LNCaP clone FGC (cell line): Measurements from ENCODE around the gene TAF7.

ENCODE experiments used
- DNase-seq: peaks from one replicate; pipeline ENCODE4 v3.0.0-alpha.2; 2011; ENCODE audit warnings: low read depth
- H3K4me3 ChIP-seq: 2 replicates; pipeline ENCODE4 v1.5.1; 2011; ENCODE audit warnings: mild to moderate bottlenecking, low read depth, low read length, control low read depth
- CTCF ChIP-seq: IDR thresholded peaks from 2 replicates; pipeline ENCODE4 v1.5.1; 2012; ENCODE audit warnings: mild to moderate bottlenecking; ENCODE audit not compliant: control insufficient read depth, insufficient read depth; ENCODE audit errors: extremely low read depth

TAF7 gene

GRCh38 chr5:141313711-141314110 is 6.9 kb downstream of the TAF7 start:
- no peak overlapping the region for H3K4me3 ChIP-seq
- TF ChIP-seq CTCF: no peak
- no peak for DNase-seq

- H3K4me3 ChIP-seq: no peak overlapping the region
These were observed 14.0 kb downstream of the TAF7 start for GRCh38 chr5:141306630-141307029.

GRCh38 chr5:141303756-141304155 is 16.8 kb downstream of the TAF7 start, which contains the start of gene SLC25A2:
Gene SLC25A2 (minus strand): TSS chr5:141304049. CDS start chr5:141303865, 184 bp downstream.
- H3K4me3 ChIP-seq: no peak within 1 kb of the TSS
- DNase-seq: no peak
- TF ChIP-seq CTCF: no peak

More at GRCh38 chr5:141306630-141307029, 14.0 kb downstream of the TAF7 start:
- TF ChIP-seq CTCF: no peak
- DNase-seq: no peak

DNA sequence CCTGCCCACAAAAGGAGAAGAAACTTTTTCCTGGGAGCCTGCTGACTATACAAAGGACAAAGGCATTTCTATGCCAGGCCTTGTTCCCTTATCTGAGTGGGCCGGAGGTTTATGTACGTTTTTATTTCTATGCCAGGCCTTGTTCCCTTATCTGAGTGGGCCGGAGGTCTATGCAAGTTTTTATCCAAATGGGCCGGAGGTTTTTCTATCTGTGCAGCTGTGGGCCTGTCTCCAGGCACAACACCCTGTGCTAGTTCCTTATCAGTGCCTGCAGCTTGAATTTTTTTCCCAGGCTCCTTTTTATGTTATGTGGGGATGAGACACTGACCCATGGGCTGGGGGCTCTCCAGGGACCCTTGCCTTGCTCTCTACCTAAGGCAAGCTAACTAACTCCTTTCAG is 22.2 kb downstream of the TAF7 start:
- no peak for DNase-seq
- no peak overlapping the region for H3K4me3 ChIP-seq
- TF ChIP-seq CTCF: no peak

GRCh38 chr5:141272906-141273305 is 47.7 kb downstream of the TAF7 start:
- no peak overlapping the region for H3K4me3 ChIP-seq
- DNase-seq: no peak
- TF ChIP-seq CTCF: no peak

DNA sequence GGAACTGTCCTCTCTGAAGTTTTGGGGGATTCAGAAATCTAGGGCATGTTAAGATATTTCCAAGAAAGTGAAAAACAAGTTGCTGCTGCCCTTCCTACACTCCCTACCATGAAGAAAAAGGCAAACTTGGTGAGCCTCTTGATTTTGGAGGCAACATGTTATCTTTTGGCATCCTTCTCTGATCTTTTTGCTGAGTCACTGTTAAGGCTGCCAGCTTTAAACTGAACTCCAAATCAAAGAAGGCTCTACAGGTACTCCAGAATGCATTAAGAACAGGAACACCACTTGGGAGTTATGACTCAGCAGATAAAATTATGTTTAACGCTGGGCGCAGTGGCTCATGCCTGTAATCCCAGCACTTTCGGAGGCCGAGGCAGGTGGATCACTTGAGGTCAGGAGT is 51.4 kb downstream of the TAF7 start:
- H3K4me3 ChIP-seq: no peak overlapping the region
- no peak for DNase-seq
- no peak for TF ChIP-seq CTCF
